SK-N-MC (cell line): ENCODE results near the gene ARR3.

ENCODE experiments used
- DNase-seq: peaks from one replicate; pipeline ENCODE4 v3.0.0-alpha.2; 2011; ENCODE audit warnings: low read depth, low spot score
- H3K27ac ChIP-seq: fragments of 200-600 bp; sonication (generic); 2 replicates; pipeline ENCODE4 v1.5.1; 2016; ENCODE audit warnings: mixed run types
- H3K36me3 ChIP-seq: fragments of 200-600 bp; sonication (generic); 2 replicates; pipeline ENCODE4 v1.6.1; 2017; ENCODE audit warnings: antibody characterized with exemption, low read length, mixed read lengths; ENCODE audit not compliant: insufficient read depth
- H3K4me3 ChIP-seq: fragments of 200-600 bp; sonication (generic); 2 replicates; pipeline ENCODE4 v1.5.1; 2016
- H3K9ac ChIP-seq: fragments of 200-600 bp; sonication (generic); 2 replicates; pipeline ENCODE4 v1.8.0; 2017; ENCODE audit warnings: mixed run types, mixed read lengths; ENCODE audit not compliant: insufficient read length
- H3K9me3 ChIP-seq: fragments of 200-600 bp; sonication (generic); 2 replicates; pipeline ENCODE4 v1.6.1; 2017; ENCODE audit warnings: low read depth, mild to moderate bottlenecking, antibody characterized with exemption, low read length, moderate library complexity, mixed read lengths
- EZH2 ChIP-seq: fragments of 200-600 bp; sonication (generic); IDR thresholded peaks from one replicate; pipeline ENCODE4 v1.6.1; 2017; ENCODE audit warnings: antibody characterized with exemption
- FOXP2 ChIP-seq: optimal IDR thresholded peaks from 2 replicates; pipeline ENCODE3; 2011; ENCODE audit warnings: mild to moderate bottlenecking, moderate library complexity; ENCODE audit not compliant: insufficient read depth; ENCODE audit errors: extremely low read length, control extremely low read depth
- POLR2AphosphoS5 ChIP-seq: IDR thresholded peaks from 2 replicates; pipeline ENCODE4 v1.6.1; 2012; ENCODE audit warnings: mild to moderate bottlenecking, low read depth, low read length, borderline replicate concordance

Gene ARR3

DNA sequence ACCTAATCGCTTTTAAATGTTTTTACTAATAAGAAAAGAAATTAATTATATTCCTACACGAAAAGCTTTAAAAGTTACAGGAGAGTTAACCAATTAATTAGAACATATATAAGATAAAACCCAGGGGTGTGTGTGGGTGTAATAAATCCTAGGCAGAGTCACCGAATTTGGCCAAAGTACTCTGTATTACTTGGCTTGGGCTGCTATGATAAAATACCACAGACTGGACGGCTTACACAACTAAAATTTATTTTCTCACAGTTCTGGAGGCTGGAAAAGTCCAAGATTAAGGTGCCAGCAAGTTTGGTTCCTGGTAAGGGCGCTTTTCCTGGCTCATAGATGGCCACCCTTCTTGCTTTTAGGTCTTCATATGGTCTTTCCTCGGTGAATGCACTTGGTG lies 23.3 kb upstream of the ARR3 start:
- no peak for DNase-seq
- H3K27ac ChIP-seq, result no peak overlapping the region
- no peak overlapping the region for H3K4me3 ChIP-seq
- no peak overlapping the region for H3K9ac ChIP-seq
- no peak for TF ChIP-seq FOXP2
- no peak for TF ChIP-seq POLR2AphosphoS5
- TF ChIP-seq EZH2, result no peak
- H3K36me3 ChIP-seq, result no peaks in the 10 kb centered on the region
- no peaks in the 10 kb centered on the region for H3K9me3 ChIP-seq

DNA sequence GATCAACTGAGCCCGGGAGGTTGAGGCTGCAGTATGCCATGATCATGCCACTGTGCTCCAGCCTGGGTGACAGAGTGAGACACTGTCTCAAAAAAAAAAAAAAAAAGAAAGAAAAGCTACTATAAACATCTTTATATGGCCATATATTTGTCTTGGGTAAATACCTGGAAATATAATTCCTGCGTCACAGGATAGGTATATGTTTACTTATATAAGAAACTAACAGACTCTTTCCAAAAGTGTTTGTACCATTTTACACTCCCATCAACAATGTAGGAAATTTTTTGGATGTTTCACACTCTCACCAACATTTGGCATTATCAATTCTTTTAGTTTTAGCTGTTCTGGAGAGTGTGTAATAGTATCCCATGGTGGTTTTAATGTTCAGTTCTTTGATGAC lies 20.9 kb upstream of the ARR3 start:
- no peaks in the 10 kb centered on the region for H3K36me3 ChIP-seq
- TF ChIP-seq POLR2AphosphoS5, result no peak
- TF ChIP-seq EZH2, result no peak
- no peak for TF ChIP-seq FOXP2
- DNase-seq, result no peak
- H3K4me3 ChIP-seq, result no peak overlapping the region
- no peaks in the 10 kb centered on the region for H3K9me3 ChIP-seq
- no peak overlapping the region for H3K27ac ChIP-seq
- H3K9ac ChIP-seq, result no peak overlapping the region

DNA sequence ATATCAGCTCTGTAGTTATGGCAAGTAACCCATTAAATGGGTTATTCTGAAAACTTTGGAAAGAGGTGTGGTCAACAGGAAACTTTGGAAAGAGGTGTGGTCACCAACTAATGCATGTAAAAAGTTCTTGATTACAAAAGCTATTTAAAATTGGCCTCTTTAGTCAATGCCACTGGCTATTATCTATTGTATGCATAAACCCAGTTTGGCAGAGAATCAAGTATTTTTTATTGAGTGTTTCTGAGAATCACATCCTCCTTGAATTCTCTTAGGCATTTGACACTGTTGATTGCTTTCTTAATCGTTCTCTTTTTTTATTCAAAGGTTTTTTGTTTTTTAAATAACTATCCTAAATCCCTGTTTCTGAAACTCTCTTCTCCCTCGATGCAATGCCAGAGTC lies 15.6 kb upstream of the ARR3 start:
- H3K9me3 ChIP-seq, result no peaks in the 10 kb centered on the region
- DNase-seq, result no peak
- no peak overlapping the region for H3K9ac ChIP-seq
- no peaks in the 10 kb centered on the region for H3K36me3 ChIP-seq
- no peak overlapping the region for H3K4me3 ChIP-seq
- TF ChIP-seq POLR2AphosphoS5, result no peak
- no peak for TF ChIP-seq EZH2
- no peak for TF ChIP-seq FOXP2
- no peak overlapping the region for H3K27ac ChIP-seq

DNA sequence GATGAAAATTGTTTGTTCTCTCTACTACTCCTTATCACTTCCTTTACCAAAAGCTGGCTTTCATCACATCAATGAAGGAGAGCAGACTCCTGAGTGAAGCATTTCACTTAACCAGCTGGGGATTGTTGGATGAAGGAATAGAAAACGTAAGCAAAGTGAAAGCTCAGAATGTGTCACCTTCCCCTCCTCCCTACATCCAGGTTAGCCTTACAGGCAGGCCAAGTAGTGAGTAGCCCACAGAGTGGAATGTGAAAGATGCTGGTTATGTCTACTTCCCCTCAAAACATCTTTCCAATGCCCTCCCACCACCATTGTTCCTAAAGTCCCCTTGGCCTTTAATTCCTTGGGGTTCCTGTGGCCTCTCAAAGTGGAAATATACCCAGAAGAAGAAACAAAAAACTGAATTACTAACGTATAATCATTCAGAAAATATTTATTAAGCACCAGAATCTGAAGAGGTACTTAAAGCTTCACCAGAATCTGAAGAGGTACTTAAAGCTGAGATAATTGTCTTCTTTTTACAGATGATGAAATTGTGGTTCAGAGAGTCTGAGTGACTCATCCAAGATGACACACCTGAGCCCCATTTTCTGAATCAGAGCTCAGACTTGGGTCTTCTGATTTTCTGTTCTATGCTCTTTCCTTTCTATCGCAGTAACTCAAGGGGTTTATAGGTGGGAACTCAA lies 14.6 kb upstream of the ARR3 start:
- no peak for TF ChIP-seq EZH2
- TF ChIP-seq POLR2AphosphoS5, result no peak
- no peak for TF ChIP-seq FOXP2
- no peaks in the 10 kb centered on the region for H3K36me3 ChIP-seq
- H3K9me3 ChIP-seq, result no peaks in the 10 kb centered on the region
- DNase-seq, result no peak
- H3K27ac ChIP-seq, result no peak overlapping the region
- H3K4me3 ChIP-seq, result no peak overlapping the region
- H3K9ac ChIP-seq, result no peak overlapping the region

DNA sequence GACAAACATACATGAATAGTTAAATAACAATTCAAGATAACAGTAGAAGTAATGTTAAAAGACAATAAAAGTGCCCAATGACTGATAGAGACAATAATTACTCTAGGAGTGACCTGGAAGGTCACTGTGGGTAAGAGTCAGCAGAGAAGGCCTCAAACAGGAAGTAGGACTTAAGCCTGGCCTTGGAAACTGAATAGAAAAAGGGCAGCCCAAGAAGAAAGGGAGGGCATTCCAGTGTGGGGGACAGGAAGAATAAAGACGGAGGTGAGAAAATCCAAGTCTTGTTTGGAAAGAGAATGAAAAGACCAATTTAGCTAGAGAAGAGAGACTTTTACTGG lies 14.1 kb upstream of the ARR3 start:
- H3K9ac ChIP-seq, result no peak overlapping the region
- H3K4me3 ChIP-seq, result no peak overlapping the region
- no peak for DNase-seq
- no peaks in the 10 kb centered on the region for H3K36me3 ChIP-seq
- H3K9me3 ChIP-seq, result no peaks in the 10 kb centered on the region
- H3K27ac ChIP-seq, result no peak overlapping the region
- TF ChIP-seq FOXP2, result no peak
- no peak for TF ChIP-seq POLR2AphosphoS5
- no peak for TF ChIP-seq EZH2

DNA sequence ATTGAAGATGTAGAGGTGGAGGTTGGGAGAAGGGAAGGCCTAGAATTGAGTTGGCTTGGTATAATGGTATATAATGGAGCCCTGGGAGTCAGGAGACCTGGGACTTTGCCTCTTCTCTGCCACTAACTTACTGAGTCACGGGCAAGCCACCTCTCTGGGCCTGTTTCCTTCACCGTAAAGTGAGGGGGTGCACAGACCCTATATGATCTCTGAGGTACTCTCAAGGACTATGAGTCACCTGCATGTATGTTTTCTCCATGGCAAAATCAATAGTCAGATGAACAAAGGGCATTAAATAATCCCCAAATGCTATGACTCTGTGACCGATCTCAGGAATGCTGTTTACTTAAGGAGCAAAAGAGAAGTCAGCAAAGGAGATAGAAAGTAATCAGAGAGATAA lies 13.2 kb upstream of the ARR3 start:
- Histone ChIP-seq H3K9me3 (no peaks in the 10 kb centered on the region), H3K9ac (no peak overlapping the region), H3K36me3 (no peaks in the 10 kb centered on the region), H3K4me3 (no peak overlapping the region), H3K27ac (no peak overlapping the region)
- no peak for TF ChIP-seq EZH2
- no peak for TF ChIP-seq FOXP2
- DNase-seq, result no peak

DNA sequence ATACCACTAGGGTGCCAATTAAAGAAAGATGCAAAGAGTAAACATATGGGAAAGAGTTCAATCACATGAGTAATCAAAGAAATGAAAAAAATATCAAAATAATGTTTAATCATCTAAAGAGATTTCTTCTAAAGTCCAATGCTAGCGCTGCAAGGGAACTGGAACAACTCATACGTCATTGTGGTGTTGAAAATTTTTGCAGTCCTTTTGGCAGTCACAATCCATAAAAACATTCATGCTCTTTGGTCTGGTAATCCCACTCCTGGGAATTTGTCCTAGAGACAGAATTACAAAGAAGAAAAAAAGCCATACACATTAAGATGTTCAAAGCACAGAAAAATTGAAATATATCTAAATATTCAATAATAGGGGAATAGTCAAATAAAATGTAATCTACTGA lies 12.7 kb upstream of the ARR3 start:
- DNase-seq, result no peak
- H3K27ac ChIP-seq, result no peak overlapping the region
- H3K4me3 ChIP-seq, result no peak overlapping the region
- H3K9ac ChIP-seq, result no peak overlapping the region
- H3K36me3 ChIP-seq, result no peaks in the 10 kb centered on the region
- TF ChIP-seq FOXP2, result no peak
- TF ChIP-seq EZH2, result no peak
- no peaks in the 10 kb centered on the region for H3K9me3 ChIP-seq

DNA sequence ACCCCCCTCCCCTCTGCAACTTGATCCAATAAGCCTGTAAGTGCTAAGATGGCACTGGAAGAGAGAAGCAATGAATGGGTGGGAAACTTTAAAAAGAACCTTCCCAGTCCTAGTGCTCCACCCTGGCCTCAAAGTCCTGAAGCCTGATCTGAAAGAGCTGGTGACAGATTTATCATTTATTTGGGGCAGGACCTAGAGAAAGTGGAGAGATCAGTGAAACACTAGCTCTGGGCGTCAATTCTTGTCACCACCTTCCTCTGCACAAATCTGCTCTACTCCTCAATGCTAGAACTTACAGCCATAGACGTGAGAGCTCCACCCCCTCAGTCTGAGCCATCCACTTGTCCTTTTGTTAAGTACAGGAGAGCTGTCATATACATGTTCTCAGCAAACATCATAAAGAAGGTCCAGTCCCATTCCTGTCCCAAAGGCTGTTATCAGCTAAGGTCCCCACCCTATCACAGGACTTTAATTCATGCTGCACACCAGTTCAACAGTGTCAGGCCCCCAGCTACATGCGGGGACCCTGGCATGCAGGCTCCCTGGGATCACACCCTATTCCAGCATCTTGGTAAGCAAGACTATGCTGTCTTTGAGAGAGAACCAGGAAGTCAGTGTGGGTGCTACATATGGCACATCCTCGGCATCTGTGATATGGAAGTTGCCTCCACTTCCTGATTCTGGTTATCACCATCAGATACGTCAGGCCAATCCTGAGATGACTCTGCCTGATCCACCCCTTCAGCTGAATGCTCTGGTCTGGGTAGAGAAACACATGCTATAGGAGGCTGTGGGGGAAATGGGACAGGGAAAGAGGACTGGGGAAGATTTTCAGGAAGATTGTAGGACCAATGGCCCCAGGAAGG lies 10.5 kb upstream of the ARR3 start:
- no peak for DNase-seq
- TF ChIP-seq EZH2 (no peak), FOXP2 (no peak), POLR2AphosphoS5 (no peak)
- no peak overlapping the region for H3K9ac ChIP-seq
- no peaks in the 10 kb centered on the region for H3K36me3 ChIP-seq
- H3K4me3 ChIP-seq, result no peak overlapping the region
- H3K27ac ChIP-seq, result no peak overlapping the region
- no peaks in the 10 kb centered on the region for H3K9me3 ChIP-seq

DNA sequence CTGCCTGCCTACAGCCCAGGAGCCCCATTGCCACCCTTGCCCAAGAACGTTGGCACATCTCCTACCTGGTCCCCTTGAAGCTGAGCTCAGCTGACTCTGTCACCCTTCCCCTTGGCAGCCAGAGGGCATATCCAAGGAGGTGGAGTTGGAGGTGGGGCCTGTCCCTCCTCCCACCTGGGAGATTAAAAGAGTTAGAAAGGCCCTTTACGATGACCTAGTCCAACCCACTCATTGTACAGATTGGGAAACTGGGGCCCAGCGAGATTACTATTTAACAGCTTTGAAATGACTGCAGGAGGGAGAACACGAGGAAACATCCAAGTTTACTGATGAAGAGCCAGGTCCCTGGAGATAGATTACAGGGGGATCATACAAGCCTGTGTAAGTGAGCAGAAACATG lies 8.0 kb upstream of the ARR3 start, which contains the start of gene P2RY4:
TSS of gene P2RY4 (minus strand) at position 101 of the 400 bp plus-strand sequence. CDS start 580 bp downstream, outside the sequence.
- H3K9ac ChIP-seq, result no peak within 1 kb of the TSS
- DNase-seq, result no peak
- H3K27ac ChIP-seq, result no peak within 1 kb of the TSS
- no peaks in the 10 kb centered on the region for H3K36me3 ChIP-seq
- no peak within 1 kb of the TSS for H3K4me3 ChIP-seq
- TF ChIP-seq EZH2 (no peak), POLR2AphosphoS5 (no peak), FOXP2 (no peak)
- H3K9me3 ChIP-seq, result no peaks in the 10 kb centered on the region
